HFF-Myc (cell line): Measurements from ENCODE around the gene FHIT.

Experiments
- DNase-seq: peaks from one replicate; pipeline ENCODE4 v3.0.0-alpha.2; 2011; ENCODE audit warnings: low read depth; ENCODE audit errors: extremely low read depth
- H3K4me3 ChIP-seq: replicated peaks from 2 replicates; pipeline ENCODE4 v1.5.1; 2011; ENCODE audit warnings: low read depth, mild to moderate bottlenecking, control low read depth, low read length
- TF ChIP-seq, protein P1 (sequence below): IDR thresholded peaks from 2 replicates; pipeline ENCODE4 v1.5.1; 2012; ENCODE audit warnings: mild to moderate bottlenecking, low read depth, low read length, control low read depth; ENCODE audit errors: missing control alignments

FHIT gene

DNA sequence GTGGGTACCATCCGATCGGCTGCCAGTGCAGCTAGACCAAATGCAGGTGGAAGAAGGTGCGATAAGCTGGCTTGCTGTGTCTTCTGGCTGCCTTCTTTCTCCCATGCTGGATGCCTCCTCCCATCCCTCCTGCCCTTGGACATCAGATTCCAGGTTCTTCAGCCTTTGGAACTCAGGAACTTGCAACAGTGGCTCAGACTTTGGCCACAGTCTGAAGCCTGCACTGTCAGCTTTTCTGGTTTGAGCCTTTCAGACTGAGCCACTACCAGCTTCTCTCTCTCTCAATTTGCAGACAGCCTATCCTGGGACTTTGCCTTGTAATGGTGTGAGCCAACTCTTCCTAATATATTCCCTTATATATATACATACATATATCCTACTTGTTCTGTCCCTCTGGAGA, 485.5 kb downstream of the FHIT start:
- no peak for DNase-seq
- TF ChIP-seq, protein P1, sequence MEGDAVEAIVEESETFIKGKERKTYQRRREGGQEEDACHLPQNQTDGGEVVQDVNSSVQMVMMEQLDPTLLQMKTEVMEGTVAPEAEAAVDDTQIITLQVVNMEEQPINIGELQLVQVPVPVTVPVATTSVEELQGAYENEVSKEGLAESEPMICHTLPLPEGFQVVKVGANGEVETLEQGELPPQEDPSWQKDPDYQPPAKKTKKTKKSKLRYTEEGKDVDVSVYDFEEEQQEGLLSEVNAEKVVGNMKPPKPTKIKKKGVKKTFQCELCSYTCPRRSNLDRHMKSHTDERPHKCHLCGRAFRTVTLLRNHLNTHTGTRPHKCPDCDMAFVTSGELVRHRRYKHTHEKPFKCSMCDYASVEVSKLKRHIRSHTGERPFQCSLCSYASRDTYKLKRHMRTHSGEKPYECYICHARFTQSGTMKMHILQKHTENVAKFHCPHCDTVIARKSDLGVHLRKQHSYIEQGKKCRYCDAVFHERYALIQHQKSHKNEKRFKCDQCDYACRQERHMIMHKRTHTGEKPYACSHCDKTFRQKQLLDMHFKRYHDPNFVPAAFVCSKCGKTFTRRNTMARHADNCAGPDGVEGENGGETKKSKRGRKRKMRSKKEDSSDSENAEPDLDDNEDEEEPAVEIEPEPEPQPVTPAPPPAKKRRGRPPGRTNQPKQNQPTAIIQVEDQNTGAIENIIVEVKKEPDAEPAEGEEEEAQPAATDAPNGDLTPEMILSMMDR = no peak
- H3K4me3 ChIP-seq = no peak overlapping the region

DNA sequence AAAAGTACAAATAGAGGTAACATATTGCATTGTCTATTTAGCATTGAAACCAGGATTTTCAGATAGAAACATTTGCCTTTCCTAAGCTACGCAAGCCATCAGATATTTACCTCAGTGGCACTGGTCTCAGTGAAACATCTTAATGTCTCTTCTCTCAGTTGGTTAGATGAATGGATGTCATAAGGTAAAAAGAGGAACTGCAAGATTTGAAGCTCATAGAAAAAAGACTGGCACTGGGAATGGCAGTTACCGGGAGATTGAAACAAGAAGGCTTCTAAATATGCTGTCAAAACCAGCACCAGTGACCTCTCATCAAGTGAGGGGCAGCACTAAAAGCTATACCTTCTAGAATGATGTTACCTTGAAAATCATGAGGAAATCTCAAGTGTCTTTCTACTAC, 486.4 kb downstream of the FHIT start:
- DNase-seq = no peak

DNA sequence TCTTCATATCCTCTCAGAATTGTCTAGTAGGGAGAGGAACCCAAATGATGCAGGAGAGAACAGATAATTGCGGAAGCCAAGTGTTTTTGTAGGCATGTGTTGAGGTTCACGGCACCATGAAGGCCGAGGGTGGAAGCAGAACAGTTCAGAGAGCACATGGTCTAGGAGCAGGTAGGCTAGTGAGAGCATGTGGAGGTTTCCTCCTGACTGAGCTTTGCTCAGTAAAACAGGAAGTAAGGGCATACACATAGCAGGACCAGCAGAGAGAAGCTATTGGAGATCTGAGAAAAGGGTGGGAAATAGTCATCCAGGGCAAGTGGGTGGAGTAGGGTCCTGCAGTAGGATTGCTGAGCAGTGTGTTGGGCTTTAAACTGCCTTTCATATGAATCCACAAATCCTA, 491.1 kb downstream of the FHIT start:
- no peak for DNase-seq
- TF ChIP-seq, protein P1 = no peak
- H3K4me3 ChIP-seq = no peak overlapping the region

More for the DNA sequence above, 486.4 kb downstream of the FHIT start:
- TF ChIP-seq, protein P1 = no peak
- no peak overlapping the region for H3K4me3 ChIP-seq

DNA sequence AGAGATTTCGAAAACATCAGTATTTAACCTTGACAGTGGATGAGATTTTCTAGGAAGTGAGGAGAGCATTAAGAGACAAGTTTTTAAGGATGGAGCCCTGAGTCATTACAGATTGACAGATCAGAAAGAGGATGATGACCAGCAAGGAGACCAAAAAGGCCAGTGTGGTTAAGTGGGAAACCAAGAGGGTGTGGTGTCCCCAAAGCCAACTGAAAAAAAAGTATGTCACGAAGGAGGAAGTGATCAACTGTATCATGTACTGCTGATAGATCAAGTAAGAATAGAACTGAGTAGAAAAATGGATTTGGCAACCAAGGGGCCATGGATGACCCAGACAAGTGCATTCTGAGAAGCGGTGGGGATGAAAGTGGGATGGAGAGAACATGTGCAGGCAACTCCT, 491.8 kb downstream of the FHIT start:
- TF ChIP-seq, protein P1 = no peak
- DNase-seq = no peak
- H3K4me3 ChIP-seq = no peak overlapping the region

DNA sequence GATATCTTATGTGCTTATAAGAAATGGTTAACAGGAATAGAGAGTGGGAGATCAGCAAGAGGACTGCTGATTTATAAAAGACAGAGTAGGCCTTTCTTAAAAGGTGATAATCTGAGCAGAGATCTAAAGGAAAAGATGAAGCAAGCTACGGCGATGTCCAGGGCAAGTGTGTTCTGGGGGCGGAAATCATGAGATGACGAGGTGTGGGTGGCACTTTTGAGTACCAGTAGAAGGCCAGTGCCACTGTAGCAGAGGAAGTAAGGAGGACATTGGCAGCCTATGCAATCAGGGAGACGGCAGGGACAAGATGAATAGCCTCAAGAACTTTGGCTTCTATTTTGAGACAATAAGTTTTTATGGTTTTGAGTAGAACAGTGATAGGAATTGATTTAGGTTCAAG, 492.4 kb downstream of the FHIT start:
- no peak overlapping the region for H3K4me3 ChIP-seq
- TF ChIP-seq, protein P1 = no peak
- DNase-seq = no peak

DNA sequence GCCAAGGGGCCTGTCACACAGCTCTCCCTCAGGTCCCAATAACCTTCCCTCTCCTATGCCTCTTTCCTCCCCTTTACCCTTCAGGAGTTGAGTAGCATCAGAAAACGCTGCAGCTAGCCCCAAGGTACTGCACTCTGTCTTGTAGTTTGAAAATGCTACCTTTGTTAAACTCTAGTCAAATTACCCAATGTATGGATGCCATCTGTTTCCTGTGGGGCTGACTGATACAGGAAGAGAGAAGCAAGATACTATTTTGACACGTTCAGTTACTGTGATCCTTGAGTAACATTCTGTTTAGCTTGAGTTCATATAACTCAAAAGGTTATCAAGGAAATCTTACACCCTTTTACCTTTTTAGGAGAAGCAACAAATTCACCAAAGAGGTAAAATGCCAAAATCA, 493.1 kb downstream of the FHIT start:
- no peak overlapping the region for H3K4me3 ChIP-seq
- no peak for DNase-seq
- TF ChIP-seq, protein P1 = no peak

DNA sequence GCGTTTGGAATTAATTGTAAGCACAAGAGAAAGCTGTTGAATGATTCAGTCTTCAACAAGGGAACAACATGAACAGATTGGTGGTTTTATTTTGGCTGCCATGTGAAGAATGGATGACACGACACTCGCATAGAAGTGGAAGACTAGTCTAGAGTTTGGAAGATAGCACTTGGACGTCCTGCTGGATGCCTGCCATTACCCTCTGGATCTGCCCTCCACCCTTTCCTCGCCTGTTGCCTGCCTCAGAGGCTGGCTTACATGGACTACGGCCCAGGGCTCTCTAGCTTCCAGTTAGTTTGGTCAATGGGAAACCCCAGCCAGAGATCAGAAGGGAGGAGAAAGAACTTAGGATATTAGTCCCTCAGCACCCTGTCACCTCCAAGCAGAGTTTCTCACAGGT, 493.5 kb downstream of the FHIT start:
- no peak overlapping the region for H3K4me3 ChIP-seq
- TF ChIP-seq, protein P1 = no peak
- no peak for DNase-seq
